WTC11 (cell line): ENCODE measurements around the gene PARP14. TPM values are rescaled to one million over a fixed set of nuclear protein-coding genes. Genes with fewer than 3 reads are reported as not detected.

Source experiments
- ATAC-seq: fragments of 200-7000 bp; cut with Tn5 transposase; 2 replicates; pipeline ENCODE4 v1.10.0; 2021; ENCODE audit warnings: mild to moderate bottlenecking, moderate library complexity
- CTCF ChIA-PET: fragments of 300-600 bp; sonication (Branson Sonifier 250); formaldehyde crosslinking; loops from one replicate; lab custom pipeline; 2021; ENCODE audit warnings: antibody characterized with exemption; lab: Charles Lee
- POLR2A ChIA-PET: fragments of 350-600 bp; sonication (Branson Sonifier 250); formaldehyde crosslinking; loops from one replicate; lab custom pipeline; 2021; ENCODE audit warnings: antibody characterized with exemption; lab: Charles Lee
- DNase-seq: peaks from one replicate; pipeline ENCODE4 v3.0.0; 2021; ENCODE audit warnings: low spot score
- H3K27ac Mint-ChIP-seq: 2 replicates; pipeline ENCODE4 v1.8.0; 2021; ENCODE audit warnings: mixed read lengths
- H3K27me3 Mint-ChIP-seq: 2 replicates; pipeline ENCODE4 v1.8.0; 2021; ENCODE audit warnings: low read depth, mild to moderate bottlenecking, moderate library complexity, mixed read lengths
- H3K36me3 Mint-ChIP-seq: 2 replicates; pipeline ENCODE4 v1.8.0; 2021; ENCODE audit warnings: mixed read lengths
- H3K4me1 Mint-ChIP-seq: 2 replicates; pipeline ENCODE4 v1.8.0; 2022; ENCODE audit warnings: mixed read lengths
- H3K4me3 Mint-ChIP-seq: 2 replicates; pipeline ENCODE4 v1.8.0; 2021; ENCODE audit warnings: mild to moderate bottlenecking, moderate library complexity, mixed read lengths
- H3K9me3 Mint-ChIP-seq: 2 replicates; pipeline ENCODE4 v1.8.0; 2021; ENCODE audit warnings: mixed read lengths
- OVOL2 ChIP-seq: fragments of 250-450 bp; sonication (Bioruptor Pico); IDR thresholded peaks from 2 replicates; pipeline ENCODE4 v1.9.0; 2021; ENCODE audit warnings: mild to moderate bottlenecking, borderline replicate concordance
- TEAD1 ChIP-seq: sonication (generic); formaldehyde crosslinking; IDR thresholded peaks from 2 replicates; pipeline ENCODE4 v1.8.0; 2022; ENCODE audit warnings: mild to moderate bottlenecking, missing genetic modification reagents
- ZBTB21 ChIP-seq: sonication (generic); formaldehyde crosslinking; IDR thresholded peaks from 2 replicates; pipeline ENCODE4 v1.8.1; 2023; ENCODE audit warnings: mild to moderate bottlenecking, missing genetic modification reagents, borderline replicate concordance
- ZNF138 ChIP-seq: sonication (generic); formaldehyde crosslinking; conservative IDR thresholded peaks from 2 replicates; pipeline ENCODE4 v1.8.1; 2022; ENCODE audit warnings: mild to moderate bottlenecking, moderate library complexity, missing genetic modification reagents
- ZNF219 ChIP-seq: sonication (generic); formaldehyde crosslinking; IDR thresholded peaks from 2 replicates; pipeline ENCODE4 v1.8.0; 2023; ENCODE audit warnings: missing genetic modification reagents, mild to moderate bottlenecking, borderline replicate concordance
- total RNA-seq: library from RNA; stranded (reverse); gene quantifications from 3 replicates; pipeline ENCODE4 v1.2.3, GENCODE V29; 2021
- TF ChIP-seq, protein P1 (sequence below): sonication (generic); formaldehyde crosslinking; IDR thresholded peaks from 2 replicates; pipeline ENCODE4 v1.8.1; 2023; ENCODE audit warnings: mild to moderate bottlenecking, missing genetic modification reagents
- TF ChIP-seq, protein P2 (sequence below): sonication (generic); formaldehyde crosslinking; IDR thresholded peaks from 2 replicates; pipeline ENCODE4 v1.8.1; 2022; ENCODE audit warnings: low read depth, missing genetic modification reagents, borderline replicate concordance
- TF ChIP-seq, protein P3 (sequence below): sonication (generic); formaldehyde crosslinking; IDR thresholded peaks from 2 replicates; pipeline ENCODE4 v1.8.0; 2022; ENCODE audit warnings: mild to moderate bottlenecking, missing genetic modification reagents
- TF ChIP-seq, protein P4 (sequence below): sonication (generic); formaldehyde crosslinking; IDR thresholded peaks from 2 replicates; pipeline ENCODE4 v1.8.0; 2023; ENCODE audit warnings: missing genetic modification reagents
- TF ChIP-seq, protein P5 (sequence below): fragments of 250-450 bp; sonication (Bioruptor Pico); conservative IDR thresholded peaks from 2 replicates; pipeline ENCODE4 v1.9.0; 2021; ENCODE audit warnings: mild to moderate bottlenecking
- TF ChIP-seq, protein P6 (sequence below): sonication (generic); formaldehyde crosslinking; IDR thresholded peaks from 2 replicates; pipeline ENCODE4 v1.8.1; 2023; ENCODE audit warnings: mild to moderate bottlenecking, missing genetic modification reagents
- TF ChIP-seq, protein P7 (sequence below): fragments of 200-600 bp; IDR thresholded peaks from 2 replicates; pipeline ENCODE4 v1.8.0; 2022; ENCODE audit warnings: antibody characterized with exemption
- TF ChIP-seq, protein P8 (sequence below): sonication (generic); formaldehyde crosslinking; IDR thresholded peaks from 2 replicates; pipeline ENCODE4 v1.8.0; 2022; ENCODE audit warnings: mild to moderate bottlenecking, missing genetic modification reagents

The PARP14 gene
- total RNA-seq, 1 experiment from 2014 or later, result 15.9 TPM

DNA sequence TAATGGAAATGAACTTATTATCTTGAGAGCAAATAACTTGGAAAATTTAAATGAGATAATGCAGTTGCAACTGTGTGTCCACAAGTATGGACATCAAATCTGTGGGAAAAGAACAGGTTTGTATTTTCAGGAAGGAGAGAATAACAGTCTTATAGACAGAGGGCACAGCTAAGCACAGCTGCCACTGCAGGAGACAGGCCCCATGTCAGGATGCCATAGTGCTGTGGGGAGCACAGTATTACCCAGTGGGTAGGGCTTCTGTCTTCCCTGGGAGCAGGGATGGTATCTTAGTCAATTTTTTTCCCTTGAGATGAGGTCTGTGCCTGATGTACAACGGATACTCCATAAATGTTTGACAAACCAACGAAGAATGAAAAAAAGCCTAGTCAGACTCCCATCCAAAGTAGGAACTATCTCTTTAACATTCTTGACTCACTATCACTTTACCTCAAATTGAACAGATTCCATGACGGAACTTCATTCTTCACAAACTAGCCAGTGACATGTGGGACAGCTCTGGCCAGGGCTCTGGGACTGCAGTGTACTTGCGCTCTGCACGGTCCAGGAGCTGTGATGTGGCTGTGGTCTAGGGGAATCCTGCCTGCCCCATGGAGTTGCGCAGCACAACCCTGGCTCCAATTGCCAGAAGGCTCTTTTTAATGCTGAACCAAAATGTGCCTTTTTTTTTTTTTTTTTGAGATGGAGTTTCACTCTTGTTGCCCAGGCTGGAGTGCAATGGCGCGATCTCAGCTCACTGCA lies 48.3 kb downstream of the PARP14 start:
- CTCF ChIA-PET, result no interaction called here
- Mint-ChIP-seq H3K27ac (no peak overlapping the region), H3K36me3 (peaks cover 46% of the 10 kb centered on the region), H3K27me3 (peaks cover 3% of the 10 kb centered on the region; the same call in 1 of the 2 replicates), H3K4me3 (no peak overlapping the region), H3K9me3 (peaks cover 36% of the 10 kb centered on the region), H3K4me1 (0 out of 2 replicates have a peak, but pooled peaks cover 3% of the 10 kb centered on the region)
- POLR2A ChIA-PET, result interaction anchor here (0.7 kb wide), 1 partner anchor 288 kb away, joined by 3 read pairs; no protein-coding TSS in a partner anchor
- ATAC-seq (no peak), DNase-seq (no peak)
- TF ChIP-seq, protein P1, sequence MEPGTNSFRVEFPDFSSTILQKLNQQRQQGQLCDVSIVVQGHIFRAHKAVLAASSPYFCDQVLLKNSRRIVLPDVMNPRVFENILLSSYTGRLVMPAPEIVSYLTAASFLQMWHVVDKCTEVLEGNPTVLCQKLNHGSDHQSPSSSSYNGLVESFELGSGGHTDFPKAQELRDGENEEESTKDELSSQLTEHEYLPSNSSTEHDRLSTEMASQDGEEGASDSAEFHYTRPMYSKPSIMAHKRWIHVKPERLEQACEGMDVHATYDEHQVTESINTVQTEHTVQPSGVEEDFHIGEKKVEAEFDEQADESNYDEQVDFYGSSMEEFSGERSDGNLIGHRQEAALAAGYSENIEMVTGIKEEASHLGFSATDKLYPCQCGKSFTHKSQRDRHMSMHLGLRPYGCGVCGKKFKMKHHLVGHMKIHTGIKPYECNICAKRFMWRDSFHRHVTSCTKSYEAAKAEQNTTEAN (CRISPR knock-in tag), result no peak
- TF ChIP-seq, protein P2, sequence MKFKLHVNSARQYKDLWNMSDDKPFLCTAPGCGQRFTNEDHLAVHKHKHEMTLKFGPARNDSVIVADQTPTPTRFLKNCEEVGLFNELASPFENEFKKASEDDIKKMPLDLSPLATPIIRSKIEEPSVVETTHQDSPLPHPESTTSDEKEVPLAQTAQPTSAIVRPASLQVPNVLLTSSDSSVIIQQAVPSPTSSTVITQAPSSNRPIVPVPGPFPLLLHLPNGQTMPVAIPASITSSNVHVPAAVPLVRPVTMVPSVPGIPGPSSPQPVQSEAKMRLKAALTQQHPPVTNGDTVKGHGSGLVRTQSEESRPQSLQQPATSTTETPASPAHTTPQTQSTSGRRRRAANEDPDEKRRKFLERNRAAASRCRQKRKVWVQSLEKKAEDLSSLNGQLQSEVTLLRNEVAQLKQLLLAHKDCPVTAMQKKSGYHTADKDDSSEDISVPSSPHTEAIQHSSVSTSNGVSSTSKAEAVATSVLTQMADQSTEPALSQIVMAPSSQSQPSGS (CRISPR knock-in tag), result no peak
- no peak for TF ChIP-seq TEAD1 (CRISPR knock-in tag)
- TF ChIP-seq, protein P3, sequence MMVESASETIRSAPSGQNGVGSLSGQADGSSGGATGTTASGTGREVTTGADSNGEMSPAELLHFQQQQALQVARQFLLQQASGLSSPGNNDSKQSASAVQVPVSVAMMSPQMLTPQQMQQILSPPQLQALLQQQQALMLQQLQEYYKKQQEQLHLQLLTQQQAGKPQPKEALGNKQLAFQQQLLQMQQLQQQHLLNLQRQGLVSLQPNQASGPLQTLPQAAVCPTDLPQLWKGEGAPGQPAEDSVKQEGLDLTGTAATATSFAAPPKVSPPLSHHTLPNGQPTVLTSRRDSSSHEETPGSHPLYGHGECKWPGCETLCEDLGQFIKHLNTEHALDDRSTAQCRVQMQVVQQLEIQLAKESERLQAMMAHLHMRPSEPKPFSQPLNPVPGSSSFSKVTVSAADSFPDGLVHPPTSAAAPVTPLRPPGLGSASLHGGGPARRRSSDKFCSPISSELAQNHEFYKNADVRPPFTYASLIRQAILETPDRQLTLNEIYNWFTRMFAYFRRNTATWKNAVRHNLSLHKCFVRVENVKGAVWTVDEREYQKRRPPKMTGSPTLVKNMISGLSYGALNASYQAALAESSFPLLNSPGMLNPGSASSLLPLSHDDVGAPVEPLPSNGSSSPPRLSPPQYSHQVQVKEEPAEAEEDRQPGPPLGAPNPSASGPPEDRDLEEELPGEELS, result no peak
- TF ChIP-seq OVOL2 (CRISPR knock-in tag), result no peak
- TF ChIP-seq ZNF219 (CRISPR knock-in tag), result no peak
- TF ChIP-seq ZBTB21, result no peak
- TF ChIP-seq, protein P4, sequence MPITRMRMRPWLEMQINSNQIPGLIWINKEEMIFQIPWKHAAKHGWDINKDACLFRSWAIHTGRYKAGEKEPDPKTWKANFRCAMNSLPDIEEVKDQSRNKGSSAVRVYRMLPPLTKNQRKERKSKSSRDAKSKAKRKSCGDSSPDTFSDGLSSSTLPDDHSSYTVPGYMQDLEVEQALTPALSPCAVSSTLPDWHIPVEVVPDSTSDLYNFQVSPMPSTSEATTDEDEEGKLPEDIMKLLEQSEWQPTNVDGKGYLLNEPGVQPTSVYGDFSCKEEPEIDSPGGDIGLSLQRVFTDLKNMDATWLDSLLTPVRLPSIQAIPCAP, result no peak
- TF ChIP-seq, protein P5, sequence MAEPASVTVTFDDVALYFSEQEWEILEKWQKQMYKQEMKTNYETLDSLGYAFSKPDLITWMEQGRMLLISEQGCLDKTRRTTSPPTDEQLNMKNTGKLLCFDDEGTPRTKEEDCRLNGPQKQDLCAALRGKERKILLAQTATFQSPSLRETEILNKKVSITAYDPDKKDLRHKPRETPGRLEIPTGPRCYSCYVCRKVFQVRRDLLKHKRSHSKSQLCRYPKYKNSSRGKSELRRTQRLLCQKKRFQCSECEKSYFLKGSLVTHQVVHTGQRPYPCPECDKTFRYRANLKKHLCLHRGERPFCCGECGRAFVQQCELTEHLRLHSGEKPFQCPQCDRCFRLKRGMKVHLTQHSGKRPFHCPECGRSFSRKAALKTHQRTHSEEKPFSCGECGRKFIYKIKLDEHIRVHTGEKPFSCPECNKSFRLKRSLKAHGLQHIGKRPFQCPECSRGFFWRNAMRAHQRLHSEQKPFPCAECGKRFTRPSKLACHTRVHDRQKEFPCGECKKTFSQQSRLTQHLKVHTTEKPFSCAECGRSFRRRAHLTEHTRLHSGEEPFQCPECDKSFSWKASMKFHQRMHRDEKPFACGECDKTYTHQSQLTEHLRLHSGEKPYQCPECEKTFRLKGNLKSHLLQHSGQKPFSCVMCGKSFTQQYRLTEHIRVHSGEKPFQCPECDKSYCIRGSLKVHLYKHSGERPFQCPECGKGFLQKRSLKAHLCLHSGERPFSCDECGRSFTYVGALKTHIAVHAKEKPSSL (CRISPR knock-in tag), result no peak

DNA sequence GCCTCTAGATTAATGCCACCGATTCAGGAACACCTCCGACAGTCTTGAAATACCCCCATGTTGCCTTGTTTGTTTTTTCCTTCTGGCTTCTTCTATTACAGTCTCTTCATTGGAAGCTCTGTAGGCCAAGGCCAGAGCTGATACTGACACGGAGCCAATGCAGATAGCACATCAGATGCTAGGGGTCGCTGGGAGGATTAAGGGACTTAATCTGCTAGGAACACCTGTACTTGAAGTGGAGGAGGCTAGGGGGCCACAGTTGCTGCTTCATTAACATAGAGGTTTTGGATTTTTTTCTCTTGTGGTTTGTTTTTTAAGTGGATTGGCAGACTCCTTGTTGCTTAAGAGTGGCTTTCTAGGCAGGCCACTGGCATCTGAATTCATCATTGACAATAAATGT lies 49.6 kb downstream of the PARP14 start:
- ATAC-seq, result peak; percentile 74
- peak; percentile 16 for DNase-seq
- ChIA-PET POLR2A (no interaction called here), CTCF (interaction anchor here (0.8 kb wide), 1 partner anchor 10 kb away, joined by 3 read pairs; no protein-coding TSS in a partner anchor)
- peaks cover 44% of the 10 kb centered on the region for H3K9me3 Mint-ChIP-seq
- H3K36me3 Mint-ChIP-seq, result peaks cover 48% of the 10 kb centered on the region
- peaks cover 3% of the 10 kb centered on the region; the same call in 1 of the 2 replicates for H3K27me3 Mint-ChIP-seq
- 0 out of 2 replicates have a peak, but pooled peaks cover 3% of the 10 kb centered on the region for H3K4me1 Mint-ChIP-seq
- no peak overlapping the region for H3K27ac Mint-ChIP-seq
- H3K4me3 Mint-ChIP-seq, result no peak overlapping the region
- TF ChIP-seq, protein P6, sequence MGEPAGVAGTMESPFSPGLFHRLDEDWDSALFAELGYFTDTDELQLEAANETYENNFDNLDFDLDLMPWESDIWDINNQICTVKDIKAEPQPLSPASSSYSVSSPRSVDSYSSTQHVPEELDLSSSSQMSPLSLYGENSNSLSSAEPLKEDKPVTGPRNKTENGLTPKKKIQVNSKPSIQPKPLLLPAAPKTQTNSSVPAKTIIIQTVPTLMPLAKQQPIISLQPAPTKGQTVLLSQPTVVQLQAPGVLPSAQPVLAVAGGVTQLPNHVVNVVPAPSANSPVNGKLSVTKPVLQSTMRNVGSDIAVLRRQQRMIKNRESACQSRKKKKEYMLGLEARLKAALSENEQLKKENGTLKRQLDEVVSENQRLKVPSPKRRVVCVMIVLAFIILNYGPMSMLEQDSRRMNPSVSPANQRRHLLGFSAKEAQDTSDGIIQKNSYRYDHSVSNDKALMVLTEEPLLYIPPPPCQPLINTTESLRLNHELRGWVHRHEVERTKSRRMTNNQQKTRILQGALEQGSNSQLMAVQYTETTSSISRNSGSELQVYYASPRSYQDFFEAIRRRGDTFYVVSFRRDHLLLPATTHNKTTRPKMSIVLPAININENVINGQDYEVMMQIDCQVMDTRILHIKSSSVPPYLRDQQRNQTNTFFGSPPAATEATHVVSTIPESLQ (CRISPR knock-in tag), result no peak
- TF ChIP-seq, protein P7, sequence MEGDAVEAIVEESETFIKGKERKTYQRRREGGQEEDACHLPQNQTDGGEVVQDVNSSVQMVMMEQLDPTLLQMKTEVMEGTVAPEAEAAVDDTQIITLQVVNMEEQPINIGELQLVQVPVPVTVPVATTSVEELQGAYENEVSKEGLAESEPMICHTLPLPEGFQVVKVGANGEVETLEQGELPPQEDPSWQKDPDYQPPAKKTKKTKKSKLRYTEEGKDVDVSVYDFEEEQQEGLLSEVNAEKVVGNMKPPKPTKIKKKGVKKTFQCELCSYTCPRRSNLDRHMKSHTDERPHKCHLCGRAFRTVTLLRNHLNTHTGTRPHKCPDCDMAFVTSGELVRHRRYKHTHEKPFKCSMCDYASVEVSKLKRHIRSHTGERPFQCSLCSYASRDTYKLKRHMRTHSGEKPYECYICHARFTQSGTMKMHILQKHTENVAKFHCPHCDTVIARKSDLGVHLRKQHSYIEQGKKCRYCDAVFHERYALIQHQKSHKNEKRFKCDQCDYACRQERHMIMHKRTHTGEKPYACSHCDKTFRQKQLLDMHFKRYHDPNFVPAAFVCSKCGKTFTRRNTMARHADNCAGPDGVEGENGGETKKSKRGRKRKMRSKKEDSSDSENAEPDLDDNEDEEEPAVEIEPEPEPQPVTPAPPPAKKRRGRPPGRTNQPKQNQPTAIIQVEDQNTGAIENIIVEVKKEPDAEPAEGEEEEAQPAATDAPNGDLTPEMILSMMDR, result no peak
- TF ChIP-seq, protein P8, sequence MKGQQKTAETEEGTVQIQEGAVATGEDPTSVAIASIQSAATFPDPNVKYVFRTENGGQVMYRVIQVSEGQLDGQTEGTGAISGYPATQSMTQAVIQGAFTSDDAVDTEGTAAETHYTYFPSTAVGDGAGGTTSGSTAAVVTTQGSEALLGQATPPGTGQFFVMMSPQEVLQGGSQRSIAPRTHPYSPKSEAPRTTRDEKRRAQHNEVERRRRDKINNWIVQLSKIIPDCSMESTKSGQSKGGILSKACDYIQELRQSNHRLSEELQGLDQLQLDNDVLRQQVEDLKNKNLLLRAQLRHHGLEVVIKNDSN, result no peak
- TF ChIP-seq, protein P1 (CRISPR knock-in tag), result no peak
- TF ChIP-seq ZNF138 (CRISPR knock-in tag), result no peak
